ENCODE data around the gene C16orf86. TPM values are rescaled to one million over a fixed set of nuclear protein-coding genes. Genes with fewer than 3 reads are reported as not detected.

The C16orf86 gene
- total and polyA plus RNA-seq, 3 experiments from 2014 or later = 0.79 to 2.7 (median 1.9) TPM

DNA sequence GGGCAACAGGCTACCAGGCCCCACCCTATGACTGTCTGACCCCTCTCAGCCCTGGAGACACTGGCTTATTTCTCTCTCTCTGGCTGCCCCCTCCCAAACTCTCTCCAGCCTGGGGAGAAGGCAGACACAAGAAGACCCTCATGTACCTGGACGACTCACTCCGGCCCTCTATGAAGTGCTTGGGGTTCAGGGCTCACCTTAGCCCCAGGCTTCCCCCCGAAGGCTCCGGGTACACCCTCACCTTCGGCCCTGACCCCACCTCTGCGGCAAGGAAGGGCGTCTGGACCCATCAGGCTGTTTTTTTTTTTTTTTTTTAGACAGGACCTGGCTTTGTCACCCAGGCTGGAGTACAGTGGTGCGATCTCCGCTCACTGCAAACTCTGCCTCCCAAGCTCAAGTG, 22.6 kb upstream of the C16orf86 start:
- peaks cover 23% of the 10 kb centered on the region for H3K4me1 ChIP-seq (ENCODE audit: insufficient read depth, low read length)
- Mint-ChIP-seq H3K4me3 (peak overlapping the region; percentile 58 to 87 (median 76)), H3K27me3 (no peaks in the 10 kb centered on the region), H3K9me3 (no peaks in the 10 kb centered on the region), H3K27ac (peak overlapping the region; percentile 61 to 93 (median 82)), H3K36me3 (peaks cover 0 to 28% (median 2%) of the 10 kb centered on the region in 3 donors), H3K4me1 (peaks cover 4 to 24% (median 11%) of the 10 kb centered on the region in 3 donors)
- POLR2A ChIA-PET = interaction anchor here (0.9 to 3.1 kb wide), 3 partner anchors 82 to 163 kb away, joined by 3 to 39 read pairs (median 26); partner anchors contain the start of genes ATP6V0D1 and CTCF
- H3K4me3 ChIP-seq (ENCODE audit: low read length) = no peak overlapping the region
- H3K27ac ChIP-seq (ENCODE audit: low read depth, low read length) = no peak overlapping the region
- no peaks in the 10 kb centered on the region for H3K9me3 ChIP-seq (ENCODE audit: low read length)
- H3K36me3 ChIP-seq (ENCODE audit: insufficient read depth, low read length) = no peaks in the 10 kb centered on the region
- no peaks in the 10 kb centered on the region for H3K27me3 ChIP-seq (ENCODE audit: insufficient read depth, low read length, poor library complexity, severe bottlenecking)
- CTCF ChIA-PET = interaction anchor here (0.8 to 13.0 kb wide), 22 partner anchors 10 to 163 kb away, joined by 3 to 235 read pairs (median 8); partner anchors contain the start of genes ACD, ATP6V0D1, CTCF and PARD6A
- DNase-seq = no peak

DNA sequence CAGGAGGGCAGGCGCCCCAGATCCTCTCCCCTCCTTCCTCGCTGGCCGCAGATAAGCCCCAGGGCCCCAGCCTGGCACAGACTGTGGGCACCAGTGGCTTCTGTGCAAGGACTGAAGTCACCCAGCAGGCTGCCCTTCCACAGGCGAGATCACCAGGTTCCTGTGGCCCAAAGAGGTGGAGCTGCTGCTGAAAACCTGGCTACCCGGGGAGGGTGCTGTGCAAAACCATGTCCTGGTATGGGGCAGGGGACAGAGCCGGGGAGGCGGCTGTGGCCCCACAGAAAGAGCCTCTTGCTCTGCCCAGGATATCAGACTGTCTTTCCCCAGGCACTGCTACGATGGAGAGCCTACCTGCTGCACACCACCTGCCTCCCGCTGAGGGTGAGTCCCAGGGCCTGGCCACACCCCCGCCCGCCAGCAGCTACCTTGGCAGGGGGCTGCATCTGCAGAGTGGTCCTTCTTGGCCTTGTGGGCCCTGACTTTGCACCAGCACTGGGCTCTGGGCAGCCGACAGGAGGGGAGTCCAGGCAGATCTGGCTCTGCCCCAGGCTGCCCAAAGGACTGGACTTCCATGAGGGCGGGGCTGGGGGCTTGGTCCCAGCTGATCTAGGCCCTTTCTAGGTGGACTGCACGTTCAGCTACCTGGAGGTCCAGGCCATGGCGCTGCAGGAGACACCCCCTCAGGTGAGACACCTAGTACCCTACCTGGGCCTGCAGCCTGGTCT, 21.1 kb upstream of the C16orf86 start:
- H3K4me1 ChIP-seq (ENCODE audit: insufficient read depth, low read length) = peaks cover 23% of the 10 kb centered on the region
- H3K36me3 ChIP-seq (ENCODE audit: insufficient read depth, low read length) = peaks cover 6% of the 10 kb centered on the region
- H3K27ac ChIP-seq (ENCODE audit: low read depth, low read length) = peak overlapping the region; percentile 78
- H3K4me3 ChIP-seq (ENCODE audit: low read length) = peak overlapping the region; percentile 78
- Mint-ChIP-seq H3K4me3 (peak overlapping the region; percentile 76 to 90 (median 80)), H3K36me3 (peaks cover 4 to 34% (median 5%) of the 10 kb centered on the region in 3 donors), H3K27me3 (no peaks in the 10 kb centered on the region), H3K9me3 (no peaks in the 10 kb centered on the region), H3K4me1 (peaks cover 9 to 29% (median 15%) of the 10 kb centered on the region in 3 donors), H3K27ac (peak overlapping the region; percentile 74 to 93 (median 86))
- H3K9me3 ChIP-seq (ENCODE audit: low read length) = no peaks in the 10 kb centered on the region
- H3K27me3 ChIP-seq (ENCODE audit: insufficient read depth, low read length, poor library complexity, severe bottlenecking) = no peaks in the 10 kb centered on the region
- CTCF ChIA-PET = interaction anchor here (0.5 to 13.0 kb wide), 37 partner anchors 9 to 426 kb away, joined by 3 to 235 read pairs (median 4); partner anchors contain the start of genes ACD, ATP6V0D1, CTCF and PARD6A
- DNase-seq = no peak
- POLR2A ChIA-PET = interaction anchor here (0.6 to 3.1 kb wide), 11 partner anchors 12 to 124 kb away, joined by 3 to 39 read pairs (median 6); partner anchors contain the start of genes ACD, C16orf86, CTCF and ENKD1

DNA sequence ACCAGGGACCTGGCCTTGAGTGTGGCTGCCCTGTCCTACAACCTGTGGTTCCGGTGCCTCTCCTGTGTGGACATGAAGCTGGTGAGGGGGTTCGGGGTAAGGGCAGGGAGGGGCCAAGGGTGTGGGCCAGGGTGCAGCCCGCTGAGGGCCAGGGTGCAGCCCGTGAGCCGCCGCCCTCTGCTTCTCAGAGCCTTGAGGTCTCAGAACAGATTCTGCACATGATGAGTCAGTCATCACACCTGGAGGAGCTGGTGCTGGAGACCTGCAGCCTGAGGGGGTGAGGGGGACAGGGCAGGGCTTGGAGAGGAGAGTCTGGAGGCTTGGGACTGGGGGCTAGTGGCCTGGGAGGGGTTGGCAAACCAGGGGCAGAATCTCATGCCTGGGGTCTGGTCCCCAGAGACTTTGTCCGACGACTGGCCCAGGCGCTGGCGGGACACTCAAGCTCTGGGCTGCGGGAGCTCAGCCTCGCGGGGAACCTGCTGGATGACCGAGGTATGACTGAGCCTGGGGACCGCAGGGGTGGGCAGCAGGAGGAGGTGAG, 19.4 kb upstream of the C16orf86 start:
- Histone ChIP-seq H3K9me3 (ENCODE audit: low read length) (no peaks in the 10 kb centered on the region), H3K4me1 (ENCODE audit: insufficient read depth, low read length) (peaks cover 23% of the 10 kb centered on the region), H3K27ac (ENCODE audit: low read depth, low read length) (no peak overlapping the region), H3K4me3 (ENCODE audit: low read length) (no peak overlapping the region), H3K36me3 (ENCODE audit: insufficient read depth, low read length) (peaks cover 13% of the 10 kb centered on the region), H3K27me3 (ENCODE audit: insufficient read depth, low read length, poor library complexity, severe bottlenecking) (no peaks in the 10 kb centered on the region)
- no peaks in the 10 kb centered on the region for H3K27me3 Mint-ChIP-seq
- peak overlapping the region in 1 of 8 donors; percentile 29 for H3K27ac Mint-ChIP-seq
- peaks cover 5 to 51% (median 9%) of the 10 kb centered on the region in 3 donors for H3K36me3 Mint-ChIP-seq
- DNase-seq = no peak
- peaks cover 13 to 31% (median 16%) of the 10 kb centered on the region in 3 donors for H3K4me1 Mint-ChIP-seq
- H3K4me3 Mint-ChIP-seq = no peak overlapping the region
- no peaks in the 10 kb centered on the region for H3K9me3 Mint-ChIP-seq
- CTCF ChIA-PET = interaction anchor here (1.0 to 13.0 kb wide), 5 partner anchors 13 to 126 kb away, joined by 3 to 235 read pairs (median 22); partner anchors contain the start of gene ACD
- POLR2A ChIA-PET = interaction anchor here (0.6 to 2.1 kb wide), 3 partner anchors 11 to 103 kb away, joined by 3 to 8 read pairs (median 4); partner anchors contain the start of gene ACD

DNA sequence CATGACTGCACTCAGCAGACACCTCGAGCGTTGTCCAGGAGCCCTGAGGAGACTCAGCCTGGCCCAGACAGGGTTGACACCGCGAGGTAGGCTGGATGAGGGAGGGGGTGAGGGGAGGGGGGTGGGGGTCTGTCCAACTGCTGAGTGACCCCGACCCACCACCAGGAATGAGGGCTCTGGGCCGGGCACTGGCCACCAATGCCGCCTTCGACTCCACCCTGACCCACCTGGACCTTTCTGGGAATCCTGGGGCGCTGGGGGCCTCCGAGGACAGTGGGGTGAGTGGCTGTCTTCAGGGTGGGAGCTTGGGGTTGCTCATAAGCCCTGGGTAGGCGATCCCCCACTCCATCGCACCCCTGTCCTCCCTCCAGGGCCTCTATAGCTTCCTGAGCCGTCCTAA, 18.9 kb upstream of the C16orf86 start:
- DNase-seq = no peak
- no peaks in the 10 kb centered on the region for H3K27me3 ChIP-seq (ENCODE audit: insufficient read depth, low read length, poor library complexity, severe bottlenecking)
- H3K9me3 ChIP-seq (ENCODE audit: low read length) = no peaks in the 10 kb centered on the region
- ChIA-PET CTCF (interaction anchor here (1.0 to 13.0 kb wide), 4 partner anchors 13 to 127 kb away, joined by 3 to 235 read pairs (median 48); partner anchors contain the start of gene ACD), POLR2A (interaction anchor here (0.6 kb wide), 1 partner anchor 104 kb away, joined by 3 read pairs; no protein-coding TSS in a partner anchor)
- Mint-ChIP-seq H3K27me3 (no peaks in the 10 kb centered on the region), H3K36me3 (peaks cover 5 to 54% (median 9%) of the 10 kb centered on the region in 3 donors), H3K4me1 (peaks cover 13 to 31% (median 16%) of the 10 kb centered on the region in 3 donors), H3K9me3 (no peaks in the 10 kb centered on the region), H3K27ac (peak overlapping the region in 1 of 8 donors; percentile 29), H3K4me3 (no peak overlapping the region)
- H3K4me1 ChIP-seq (ENCODE audit: insufficient read depth, low read length) = peaks cover 23% of the 10 kb centered on the region
- H3K4me3 ChIP-seq (ENCODE audit: low read length) = no peak overlapping the region
- H3K27ac ChIP-seq (ENCODE audit: low read depth, low read length) = no peak overlapping the region
- peaks cover 16% of the 10 kb centered on the region for H3K36me3 ChIP-seq (ENCODE audit: insufficient read depth, low read length)

DNA sequence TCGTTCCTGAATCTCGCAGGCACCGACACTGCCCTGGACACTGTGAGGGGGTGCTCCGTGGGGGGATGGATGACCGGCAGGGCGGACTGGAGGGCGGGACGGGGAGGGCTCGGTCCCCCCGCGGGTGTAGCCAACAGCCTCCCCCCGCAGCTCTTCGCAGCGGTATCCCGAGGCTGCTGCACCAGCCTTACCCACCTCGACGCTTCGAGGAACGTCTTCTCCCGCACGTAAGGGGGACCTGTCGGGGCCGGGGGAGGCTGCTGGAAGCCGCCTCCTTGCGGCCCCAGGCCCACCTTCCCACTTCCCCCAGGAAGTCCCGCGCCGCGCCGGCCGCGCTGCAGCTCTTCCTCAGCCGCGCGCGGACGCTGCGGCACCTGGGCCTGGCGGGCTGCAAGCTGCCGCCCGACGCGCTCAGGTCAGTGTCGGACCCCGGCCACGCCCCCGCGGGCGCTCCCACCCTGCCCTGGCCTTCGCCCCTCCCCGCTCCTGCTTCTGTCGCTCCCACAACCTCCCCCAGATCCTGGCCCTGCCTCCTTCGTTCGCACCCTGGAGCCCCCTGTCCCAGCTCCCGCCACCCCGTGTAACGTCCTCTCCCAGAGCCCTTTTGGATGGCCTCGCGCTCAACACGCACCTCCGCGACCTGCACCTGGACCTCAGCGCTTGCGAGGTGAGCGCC, 18.4 kb upstream of the C16orf86 start:
- Histone ChIP-seq H3K4me3 (ENCODE audit: low read length) (no peak overlapping the region), H3K27ac (ENCODE audit: low read depth, low read length) (no peak overlapping the region), H3K36me3 (ENCODE audit: insufficient read depth, low read length) (peaks cover 16% of the 10 kb centered on the region), H3K9me3 (ENCODE audit: low read length) (no peaks in the 10 kb centered on the region), H3K4me1 (ENCODE audit: insufficient read depth, low read length) (peaks cover 23% of the 10 kb centered on the region), H3K27me3 (ENCODE audit: insufficient read depth, low read length, poor library complexity, severe bottlenecking) (no peaks in the 10 kb centered on the region)
- Mint-ChIP-seq H3K27ac (no peak overlapping the region), H3K9me3 (no peaks in the 10 kb centered on the region), H3K36me3 (peaks cover 5 to 54% (median 9%) of the 10 kb centered on the region in 3 donors), H3K4me1 (peaks cover 13 to 31% (median 16%) of the 10 kb centered on the region in 3 donors), H3K4me3 (no peak overlapping the region), H3K27me3 (no peaks in the 10 kb centered on the region)
- CTCF ChIA-PET = interaction anchor here (1.0 to 13.0 kb wide), 4 partner anchors 12 to 127 kb away, joined by 3 to 235 read pairs (median 48); partner anchors contain the start of gene ACD
- DNase-seq = no peak
- POLR2A ChIA-PET = no interaction called here

DNA sequence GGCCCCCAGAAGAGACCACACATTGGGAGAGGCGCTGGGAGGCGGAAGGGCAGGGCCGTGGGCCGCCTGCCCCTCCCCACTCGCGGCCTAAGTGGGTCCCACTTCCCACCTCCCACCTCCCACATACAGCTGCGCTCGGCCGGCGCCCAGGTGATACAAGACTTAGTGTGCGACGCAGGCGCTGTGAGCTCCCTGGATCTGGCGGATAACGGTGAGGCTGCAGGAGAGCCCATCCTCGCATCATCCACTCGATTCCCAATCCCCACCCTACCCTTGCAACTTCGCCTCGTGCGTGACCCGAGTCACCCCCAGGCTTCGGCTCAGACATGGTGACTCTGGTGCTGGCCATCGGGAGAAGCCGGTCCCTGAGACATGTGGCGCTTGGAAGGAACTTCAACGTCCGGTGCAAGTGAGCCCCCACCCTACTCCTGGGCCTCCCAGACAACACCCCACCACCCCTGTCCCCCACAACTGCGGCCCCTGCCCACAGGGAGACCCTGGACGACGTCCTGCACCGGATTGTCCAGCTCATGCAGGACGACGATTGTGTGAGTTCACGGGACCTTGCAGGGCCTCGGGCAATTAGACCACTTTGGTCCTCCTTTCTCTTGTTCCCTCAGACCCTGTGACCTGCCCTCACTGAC, 17.7 kb upstream of the C16orf86 start:
- Mint-ChIP-seq H3K4me1 (peaks cover 13 to 30% (median 16%) of the 10 kb centered on the region in 3 donors), H3K27ac (peak overlapping the region in 1 of 8 donors; percentile 43), H3K9me3 (no peaks in the 10 kb centered on the region), H3K4me3 (no peak overlapping the region), H3K27me3 (no peaks in the 10 kb centered on the region), H3K36me3 (peaks cover 5 to 56% (median 9%) of the 10 kb centered on the region in 3 donors)
- CTCF ChIA-PET = interaction anchor here (1.9 to 13.0 kb wide), 3 partner anchors 85 to 128 kb away, joined by 7 to 235 read pairs (median 89); no protein-coding TSS in a partner anchor
- POLR2A ChIA-PET = no interaction called here
- Histone ChIP-seq H3K36me3 (ENCODE audit: insufficient read depth, low read length) (peaks cover 16% of the 10 kb centered on the region), H3K4me3 (ENCODE audit: low read length) (no peak overlapping the region), H3K4me1 (ENCODE audit: insufficient read depth, low read length) (peaks cover 23% of the 10 kb centered on the region), H3K9me3 (ENCODE audit: low read length) (no peaks in the 10 kb centered on the region), H3K27ac (ENCODE audit: low read depth, low read length) (no peak overlapping the region), H3K27me3 (ENCODE audit: insufficient read depth, low read length, poor library complexity, severe bottlenecking) (no peaks in the 10 kb centered on the region)
- DNase-seq = no peak

DNA sequence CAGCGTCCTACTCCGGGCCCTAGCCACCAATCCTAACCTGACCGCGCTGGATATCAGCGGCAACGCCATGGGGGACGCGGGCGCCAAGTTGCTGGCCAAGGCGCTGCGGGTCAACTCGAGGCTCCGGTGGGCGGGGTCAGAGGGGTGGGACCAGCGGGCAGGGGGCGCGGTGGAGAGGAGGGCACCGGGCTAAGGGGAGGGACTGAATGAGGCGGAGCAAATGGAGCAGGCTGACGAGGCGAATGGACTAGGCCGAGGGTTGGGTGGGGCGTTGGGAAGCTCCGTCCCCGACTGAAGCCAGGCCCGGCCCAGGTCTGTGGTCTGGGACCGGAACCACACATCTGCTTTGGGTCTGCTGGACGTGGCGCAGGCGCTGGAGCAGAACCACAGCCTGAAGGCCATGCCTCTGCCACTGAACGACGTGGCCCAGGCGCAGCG, 17.1 kb upstream of the C16orf86 start:
- H3K4me1 Mint-ChIP-seq = peaks cover 10 to 24% (median 14%) of the 10 kb centered on the region in 3 donors
- no peak overlapping the region for H3K4me3 Mint-ChIP-seq
- Histone ChIP-seq H3K27ac (ENCODE audit: low read depth, low read length) (no peak overlapping the region), H3K36me3 (ENCODE audit: insufficient read depth, low read length) (peaks cover 16% of the 10 kb centered on the region), H3K4me3 (ENCODE audit: low read length) (no peak overlapping the region), H3K4me1 (ENCODE audit: insufficient read depth, low read length) (peaks cover 20% of the 10 kb centered on the region), H3K9me3 (ENCODE audit: low read length) (no peaks in the 10 kb centered on the region), H3K27me3 (ENCODE audit: insufficient read depth, low read length, poor library complexity, severe bottlenecking) (no peaks in the 10 kb centered on the region)
- H3K9me3 Mint-ChIP-seq = no peaks in the 10 kb centered on the region
- ChIA-PET CTCF (interaction anchor here (1.3 to 13.0 kb wide), 2 partner anchors 101 to 128 kb away, joined by 6 to 235 read pairs; no protein-coding TSS in a partner anchor), POLR2A (no interaction called here)
- H3K36me3 Mint-ChIP-seq = peaks cover 5 to 60% (median 9%) of the 10 kb centered on the region in 3 donors
- no peak for DNase-seq
- H3K27ac Mint-ChIP-seq = no peak overlapping the region
- no peaks in the 10 kb centered on the region for H3K27me3 Mint-ChIP-seq

Data from CD8-positive, alpha-beta memory T cell (primary cell).